ENCODE results near the gene DAB2. TPM values are rescaled to one million over a fixed set of nuclear protein-coding genes. Genes with fewer than 3 reads are reported as not detected.
"Not testable (repeated sequence)": the region's sequence is repeated elsewhere in the genome, so short reads cannot be mapped to it uniquely, and the experiment has no call there.

Gene DAB2
- total RNA-seq, 1 donor from 2014 or later = 55.2 TPM

DNA sequence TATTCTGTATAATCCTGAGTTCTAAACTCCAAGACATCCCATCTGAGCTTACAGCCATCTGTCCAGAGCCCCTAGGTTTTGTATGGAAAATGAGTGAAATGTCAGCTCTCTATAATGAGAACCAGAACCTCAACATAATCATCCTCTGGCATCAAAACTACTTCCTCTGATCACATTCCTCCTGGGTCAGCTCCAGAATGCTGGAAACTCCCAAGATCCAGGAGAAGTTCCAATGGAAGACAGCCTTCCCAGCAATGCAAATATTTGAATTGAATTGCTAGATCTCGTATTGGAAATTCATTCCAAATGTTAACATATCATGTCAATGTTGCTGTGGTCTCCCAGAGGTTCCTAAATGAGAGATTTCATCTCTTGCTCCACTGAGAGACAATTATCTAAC lies 84.3 kb downstream of the DAB2 start:
- no peak for DNase-seq (ENCODE audit: low spot score)

DNA sequence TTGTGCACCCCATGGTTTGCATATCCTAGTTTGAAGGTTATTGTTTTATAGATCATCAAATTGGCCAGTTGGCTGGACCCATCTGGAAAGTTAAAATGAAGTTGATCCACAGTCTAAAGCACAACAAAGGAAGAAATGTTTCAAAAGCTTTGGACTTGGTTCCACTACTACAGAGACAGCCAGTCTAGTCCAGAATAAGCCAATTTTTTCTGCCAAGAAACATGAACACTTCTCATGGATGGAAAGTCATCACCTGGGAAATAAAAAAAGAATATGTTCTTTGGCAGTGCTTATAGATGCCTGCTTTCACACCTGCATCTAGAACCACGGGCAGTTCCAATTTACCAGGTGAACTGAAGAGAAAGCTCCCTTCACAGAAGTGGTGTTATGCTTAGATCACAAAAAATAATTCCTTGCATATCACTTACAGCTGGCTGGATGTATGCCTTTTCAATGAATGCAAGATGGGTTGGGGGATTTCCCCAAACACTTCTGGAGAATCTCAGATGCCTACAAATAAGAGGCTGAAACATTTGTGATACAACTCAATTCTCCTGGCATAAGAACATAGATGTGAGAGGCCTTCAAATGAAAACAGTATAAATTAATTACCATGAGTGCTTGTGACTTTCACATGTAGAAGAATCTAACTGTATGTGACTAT lies 87.4 kb downstream of the DAB2 start:
- DNase-seq (ENCODE audit: low spot score) = no peak

DNA sequence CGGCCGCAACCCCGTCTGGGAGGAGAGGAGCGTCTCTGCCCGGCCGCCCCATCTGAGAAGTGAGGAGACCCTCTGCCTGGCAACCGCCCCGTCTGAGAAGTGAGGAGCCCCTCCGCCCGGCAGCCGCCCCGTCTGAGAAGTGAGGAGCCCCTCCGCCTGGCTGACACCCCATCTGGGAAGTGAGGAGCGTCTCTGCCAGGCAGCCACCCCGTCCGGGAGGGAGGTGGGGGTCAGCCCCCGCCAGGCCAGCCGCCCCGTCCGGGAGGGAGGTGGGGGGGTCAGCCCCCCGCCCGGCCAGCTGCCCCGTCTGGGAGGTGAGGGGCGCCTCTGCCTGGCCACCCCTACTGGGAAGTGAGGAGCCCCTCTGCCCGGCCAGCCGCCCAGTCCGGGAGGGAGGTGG lies 90.5 kb downstream of the DAB2 start:
- not testable (repeated sequence) for DNase-seq (ENCODE audit: low spot score)

- DNase-seq (ENCODE audit: low spot score) = no peak
These were observed 91.7 kb downstream of the DAB2 start for GRCh38 chr5:39333104-39333503.

DNA sequence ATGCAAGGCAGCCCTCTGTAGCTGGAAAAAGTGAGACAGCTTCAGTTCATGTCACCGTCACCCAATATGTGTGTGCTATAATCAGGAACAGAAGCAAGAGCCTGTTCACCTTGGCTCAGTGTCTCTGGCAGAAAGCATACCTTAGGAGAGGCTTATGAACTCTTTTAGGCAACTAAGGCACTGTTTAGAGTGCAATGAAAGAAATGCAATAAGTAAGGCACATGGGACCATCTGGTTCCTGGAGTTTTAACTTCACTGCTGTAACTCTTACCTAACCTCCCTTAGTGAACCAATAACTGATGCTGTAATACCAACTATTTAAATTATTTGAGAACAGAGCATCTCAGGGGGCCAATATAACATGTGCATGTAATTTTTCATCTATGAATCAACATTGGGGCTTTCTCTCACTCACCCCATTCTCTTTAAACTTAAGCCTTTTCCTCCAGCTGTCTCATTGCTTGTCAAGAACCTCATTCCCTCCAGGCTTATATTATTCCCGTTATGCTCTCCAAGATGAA lies 92.9 kb downstream of the DAB2 start:
- DNase-seq (ENCODE audit: low spot score) = no peak

- no peak for DNase-seq (ENCODE audit: low spot score)
These were observed 96.0 kb downstream of the DAB2 start for GRCh38 chr5:39328731-39329130.

- DNase-seq (ENCODE audit: low spot score) = no peak
These were observed 101.2 kb downstream of the DAB2 start for GRCh38 chr5:39323542-39323941.

Other genes with a start within 250 kb of the DAB2 start
- gene FYB1, start 205.4 kb downstream of the DAB2 start, total RNA-seq = 24.7 TPM
- 1.0 TPM for gene C9, start 60.5 kb downstream of the DAB2 start, total RNA-seq